Liver (tissue), 3 donors: ENCODE results near the gene INPP5A.

ENCODE experiments used
- CTCF ChIP-seq: fragments of 150-350 bp; IDR thresholded peaks from 2 replicates; pipeline ENCODE4 v1.5.1; 2017; ENCODE audit warnings: improper control_type of control experiment, low read depth, low read length; ENCODE audit not compliant: missing input control
- EGR1 ChIP-seq, 2 donors: IDR thresholded peaks; 2 replicates each; pipeline ENCODE4 v1.6.1; 2016 to 2018; ENCODE audit warnings: antibody characterized with exemption in 2 of 2, low read depth in 2 of 2
- GABPA ChIP-seq, 2 donors: IDR thresholded peaks in 1 of 2; conservative IDR thresholded peaks in 1 of 2; 2 replicates each; pipeline ENCODE4 v1.6.1; 2016; ENCODE audit warnings: antibody characterized with exemption in 2 of 2, mild to moderate bottlenecking in 1 of 2, moderate library complexity in 1 of 2
- JUND ChIP-seq, 2 donors: IDR thresholded peaks; 2 replicates each; pipeline ENCODE4 v1.6.1; 2016; ENCODE audit warnings: antibody characterized with exemption in 2 of 2
- MAX ChIP-seq: IDR thresholded peaks from 2 replicates; pipeline ENCODE4 v1.6.1; 2016; ENCODE audit warnings: antibody characterized with exemption
- RAD21 ChIP-seq, 2 donors: IDR thresholded peaks; 2 replicates each; pipeline ENCODE4 v1.6.1; 2016; ENCODE audit warnings: antibody characterized with exemption in 2 of 2, mild to moderate bottlenecking in 2 of 2
- REST ChIP-seq: IDR thresholded peaks from 2 replicates; pipeline ENCODE4 v1.6.1; 2016; ENCODE audit warnings: antibody characterized with exemption, mild to moderate bottlenecking
- YY1 ChIP-seq: IDR thresholded peaks from 2 replicates; pipeline ENCODE4 v1.6.1; 2016; ENCODE audit warnings: antibody characterized with exemption, mild to moderate bottlenecking
- TF ChIP-seq, protein P1 (sequence below): IDR thresholded peaks from 2 replicates; pipeline ENCODE4 v1.6.1; 2016; ENCODE audit warnings: antibody characterized with exemption
- TF ChIP-seq, protein P2 (sequence below): IDR thresholded peaks from 2 replicates; pipeline ENCODE4 v1.6.1; 2016; ENCODE audit warnings: antibody characterized with exemption
- donor health status: healthy.
- donor health status: healthy.

- TF ChIP-seq MAX (no peak), CTCF (no peak), REST (no peak), RAD21 (IDR thresholded peaks at IDR 0.05) (no peak), YY1 (no peak), JUND (IDR thresholded peaks at IDR 0.05) (no peak), GABPA (IDR thresholded peaks at IDR 0.05 in 1 of 2, conservative IDR thresholded peaks at IDR 0.05 in 1 of 2) (no peak), EGR1 (IDR thresholded peaks at IDR 0.05; ENCODE audit: low read depth in 2 of 2) (no peak)
- TF ChIP-seq, protein P1, sequence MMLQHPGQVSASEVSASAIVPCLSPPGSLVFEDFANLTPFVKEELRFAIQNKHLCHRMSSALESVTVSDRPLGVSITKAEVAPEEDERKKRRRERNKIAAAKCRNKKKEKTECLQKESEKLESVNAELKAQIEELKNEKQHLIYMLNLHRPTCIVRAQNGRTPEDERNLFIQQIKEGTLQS = no peak
- TF ChIP-seq, protein P2, sequence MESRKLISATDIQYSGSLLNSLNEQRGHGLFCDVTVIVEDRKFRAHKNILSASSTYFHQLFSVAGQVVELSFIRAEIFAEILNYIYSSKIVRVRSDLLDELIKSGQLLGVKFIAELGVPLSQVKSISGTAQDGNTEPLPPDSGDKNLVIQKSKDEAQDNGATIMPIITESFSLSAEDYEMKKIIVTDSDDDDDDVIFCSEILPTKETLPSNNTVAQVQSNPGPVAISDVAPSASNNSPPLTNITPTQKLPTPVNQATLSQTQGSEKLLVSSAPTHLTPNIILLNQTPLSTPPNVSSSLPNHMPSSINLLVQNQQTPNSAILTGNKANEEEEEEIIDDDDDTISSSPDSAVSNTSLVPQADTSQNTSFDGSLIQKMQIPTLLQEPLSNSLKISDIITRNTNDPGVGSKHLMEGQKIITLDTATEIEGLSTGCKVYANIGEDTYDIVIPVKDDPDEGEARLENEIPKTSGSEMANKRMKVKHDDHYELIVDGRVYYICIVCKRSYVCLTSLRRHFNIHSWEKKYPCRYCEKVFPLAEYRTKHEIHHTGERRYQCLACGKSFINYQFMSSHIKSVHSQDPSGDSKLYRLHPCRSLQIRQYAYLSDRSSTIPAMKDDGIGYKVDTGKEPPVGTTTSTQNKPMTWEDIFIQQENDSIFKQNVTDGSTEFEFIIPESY = no peak
Observed at GRCh38 chr10:132827423-132827789, 289.8 kb downstream of the INPP5A start.
